ENCODE measurements around the gene RAPGEF4.
"Not testable (repeated sequence)": the region's sequence is repeated elsewhere in the genome, so short reads cannot be mapped to it uniquely, and the experiment has no call there.

RAPGEF4 gene

GRCh38 chr2:173079141-173079540, 343.5 kb downstream of the RAPGEF4 start:
- DNase-seq, result no peak

GRCh38 chr2:173079973-173080860, 344.6 kb downstream of the RAPGEF4 start:
- DNase-seq, result no peak

- DNase-seq, result no peak
These were observed 351.0 kb downstream of the RAPGEF4 start for GRCh38 chr2:173086518-173087213.

DNA sequence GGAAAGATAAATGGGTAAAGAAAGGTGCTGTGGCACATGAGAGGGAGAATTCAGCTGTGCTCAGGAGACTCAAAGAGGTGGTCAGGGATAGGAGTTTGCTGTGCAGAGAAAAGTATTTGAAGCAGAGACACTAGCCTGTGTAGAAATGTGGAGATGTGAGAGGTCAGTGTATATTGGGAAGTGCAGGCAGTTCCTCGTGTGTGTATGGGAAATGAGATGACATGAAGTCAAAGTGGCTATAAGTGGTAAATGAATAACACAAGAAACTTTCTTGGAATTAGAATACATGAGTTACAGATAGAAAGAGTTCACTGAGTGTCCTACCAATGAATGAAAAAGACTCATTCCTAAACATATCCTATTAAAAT, 351.6 kb downstream of the RAPGEF4 start:
- DNase-seq, result no peak

GRCh38 chr2:173087793-173088496, 352.3 kb downstream of the RAPGEF4 start:
- DNase-seq, result no peak

GRCh38 chr2:173090276-173090877, 354.7 kb downstream of the RAPGEF4 start:
- no peak for DNase-seq

GRCh38 chr2:173090973-173091660, 355.5 kb downstream of the RAPGEF4 start:
- DNase-seq, result no peak

DNA sequence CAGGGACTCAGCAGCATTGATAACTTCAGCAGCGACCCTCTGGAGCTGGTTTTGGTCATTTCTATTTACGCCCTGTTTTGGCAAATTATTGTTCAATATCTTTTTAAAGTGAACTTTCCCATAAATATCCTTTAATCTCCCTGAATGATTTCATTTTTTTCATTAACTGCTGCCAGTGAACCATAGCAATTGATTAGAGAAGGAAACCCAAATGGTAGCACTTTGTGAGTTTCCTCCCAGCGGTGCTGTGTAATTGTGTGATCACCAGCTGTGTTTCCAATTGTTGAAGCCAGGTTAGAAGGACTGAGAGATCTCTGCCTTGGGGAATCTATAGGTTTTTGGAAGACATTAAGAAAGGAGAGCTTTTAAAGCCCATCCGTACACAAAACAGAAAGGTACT, 356.3 kb downstream of the RAPGEF4 start:
- DNase-seq, result no peak

GRCh38 chr2:173092844-173093402, 357.3 kb downstream of the RAPGEF4 start:
- DNase-seq, result no peak

GRCh38 chr2:173093617-173094016, 358.0 kb downstream of the RAPGEF4 start:
- not testable (repeated sequence) for DNase-seq

- no peak for DNase-seq
These were observed 359.1 kb downstream of the RAPGEF4 start for GRCh38 chr2:173094731-173095130.

GRCh38 chr2:173095356-173095755, 359.7 kb downstream of the RAPGEF4 start:
- no peak for DNase-seq

- no peak for DNase-seq
These were observed 363.6 kb downstream of the RAPGEF4 start for GRCh38 chr2:173099271-173099670.

DNA sequence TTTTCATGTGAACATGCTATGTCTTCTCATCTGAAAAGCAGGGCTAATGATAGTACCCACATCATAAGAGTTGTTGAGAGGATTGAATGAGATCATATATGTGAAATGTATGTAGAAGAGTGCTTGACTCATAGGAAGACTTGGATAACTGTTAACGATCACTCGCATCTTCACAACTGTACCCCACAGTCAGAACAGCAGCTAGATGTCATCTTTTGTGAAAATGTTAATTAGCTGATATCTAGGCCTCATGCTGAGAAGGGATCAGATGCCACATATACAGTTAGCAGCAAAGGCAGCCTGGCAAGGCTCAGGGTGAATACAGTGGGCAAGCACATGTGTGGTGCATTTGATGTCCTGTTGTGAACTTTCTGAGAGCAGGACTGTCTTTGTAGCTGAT, 364.2 kb downstream of the RAPGEF4 start:
- DNase-seq, result no peak

DNA sequence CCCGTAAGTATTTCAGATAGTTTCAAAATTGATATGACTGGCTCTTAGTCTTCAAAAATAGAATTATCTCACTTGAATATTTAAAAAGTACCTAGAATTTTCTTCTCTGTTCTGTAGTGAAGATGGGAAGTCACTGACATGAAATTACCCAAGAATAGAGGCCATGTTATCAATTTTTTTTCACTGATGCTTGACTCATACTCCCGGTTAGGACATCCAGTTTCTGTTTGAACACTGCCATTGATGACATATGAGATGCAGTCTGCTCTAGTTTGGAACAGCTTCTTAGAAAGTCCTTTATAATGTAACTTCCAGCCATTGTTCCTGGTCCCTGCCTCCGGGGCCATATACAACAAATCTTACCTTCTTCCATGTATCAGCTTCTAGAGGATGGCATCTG, 366.0 kb downstream of the RAPGEF4 start:
- DNase-seq, result no peak

Measured in stimulated activated CD4-positive, alpha-beta T cell treated with anti-CD3 and anti-CD28 coated beads, Interleukin-2, amount 100 ng/mL, for 24 hours (primary cell).